Natural killer cell (primary cell): Measurements from ENCODE around the gene CHID1. TPM values are rescaled to one million over a fixed set of nuclear protein-coding genes. Genes with fewer than 3 reads are reported as not detected.

ENCODE experiments used
- ATAC-seq, 3 donors: fragments of 150-1000 bp in 2 of 3; fragments of 200-7000 bp in 1 of 3; cut with Tn5 transposase; 1 replicate in 1 of 3; 2 replicates in 2 of 3; pipeline ENCODE4 v1.10.0; 2021; ENCODE audit warnings: mild to moderate bottlenecking in 2 of 3, moderate library complexity in 2 of 3
- DNase-seq, 2 donors: peaks; one replicate each; pipeline versions ENCODE4 v3.0.0 to v3.0.0-alpha.2; 2013 to 2021; ENCODE audit warnings: mixed read lengths in 1 of 2
- H3K27ac ChIP-seq: one replicate; pipeline ENCODE4 v1.5.1; 2013; ENCODE audit warnings: mild to moderate bottlenecking, low read length
- H3K27me3 ChIP-seq: one replicate; pipeline ENCODE4 v1.6.1; 2013; ENCODE audit warnings: low read length; ENCODE audit not compliant: control insufficient read depth, insufficient read depth
- H3K36me3 ChIP-seq: one replicate; pipeline ENCODE4 v1.6.1; 2013; ENCODE audit warnings: low read length; ENCODE audit not compliant: control insufficient read depth, insufficient read depth
- H3K4me1 ChIP-seq: one replicate; pipeline ENCODE4 v1.6.1; 2013; ENCODE audit warnings: low read length; ENCODE audit not compliant: control insufficient read depth, insufficient read depth
- H3K4me3 ChIP-seq: one replicate; pipeline ENCODE4 v1.5.1; 2013; ENCODE audit warnings: low read length
- H3K9me3 ChIP-seq: one replicate; pipeline ENCODE4 v1.6.1; 2013; ENCODE audit warnings: low read length; ENCODE audit not compliant: control insufficient read depth, insufficient read depth
- H3K27ac Mint-ChIP-seq, 2 donors: one replicate each; pipeline ENCODE4 v1.8.0; 2022; ENCODE audit warnings: mild to moderate bottlenecking in 2 of 2, mixed read lengths in 2 of 2, moderate library complexity in 1 of 2
- H3K27me3 Mint-ChIP-seq, 2 donors: one replicate each; pipeline ENCODE4 v1.8.0; 2022; ENCODE audit warnings: low read depth in 2 of 2, mixed read lengths in 2 of 2
- H3K36me3 Mint-ChIP-seq: one replicate; pipeline ENCODE4 v1.8.0; 2022; ENCODE audit warnings: mixed read lengths
- H3K4me1 Mint-ChIP-seq, 2 donors: one replicate each; pipeline ENCODE4 v1.8.0; 2022; ENCODE audit warnings: mixed read lengths in 2 of 2
- H3K4me3 Mint-ChIP-seq: one replicate; pipeline ENCODE4 v1.8.0; 2022; ENCODE audit warnings: mild to moderate bottlenecking, moderate library complexity, mixed read lengths
- H3K9me3 Mint-ChIP-seq, 2 donors: one replicate each; pipeline ENCODE4 v1.8.0; 2022; ENCODE audit warnings: mixed read lengths in 2 of 2
- WGBS: methylation state at CpG from one replicate; pipeline ENCODE4 v1.1.7; 2013; ENCODE audit warnings: missing lambda C conversion rate; ENCODE audit not compliant: insufficient coverage; 5-methylcytosine and 5-hydroxymethylcytosine counted together
- intact Hi-C: fragments of 100-400 bp; cut with micrococcal nuclease; formaldehyde crosslinking; loops from one replicate; pipeline ENCODE4 v1.14.2; 2022
- total RNA-seq, 4 donors: library from RNA; stranded (reverse); fragments of 120-200 nt in 1 of 4; gene quantifications; one replicate each; pipeline versions ENCODE4 v1.2.3 to v1.2.4, GENCODE V29; 2013 to 2022
- TF ChIP-seq, protein P1 (sequence below): fragments of 200-600 bp; IDR thresholded peaks from one replicate; pipeline ENCODE4 v1.8.0; 2022; ENCODE audit warnings: antibody characterized with exemption

CHID1 gene
- total RNA-seq, 3 donors from 2014 or later (not counting 1 experiment from before 2014, with no cell fraction given), result 32.6 to 40.3 (median 33.2) TPM

DNA sequence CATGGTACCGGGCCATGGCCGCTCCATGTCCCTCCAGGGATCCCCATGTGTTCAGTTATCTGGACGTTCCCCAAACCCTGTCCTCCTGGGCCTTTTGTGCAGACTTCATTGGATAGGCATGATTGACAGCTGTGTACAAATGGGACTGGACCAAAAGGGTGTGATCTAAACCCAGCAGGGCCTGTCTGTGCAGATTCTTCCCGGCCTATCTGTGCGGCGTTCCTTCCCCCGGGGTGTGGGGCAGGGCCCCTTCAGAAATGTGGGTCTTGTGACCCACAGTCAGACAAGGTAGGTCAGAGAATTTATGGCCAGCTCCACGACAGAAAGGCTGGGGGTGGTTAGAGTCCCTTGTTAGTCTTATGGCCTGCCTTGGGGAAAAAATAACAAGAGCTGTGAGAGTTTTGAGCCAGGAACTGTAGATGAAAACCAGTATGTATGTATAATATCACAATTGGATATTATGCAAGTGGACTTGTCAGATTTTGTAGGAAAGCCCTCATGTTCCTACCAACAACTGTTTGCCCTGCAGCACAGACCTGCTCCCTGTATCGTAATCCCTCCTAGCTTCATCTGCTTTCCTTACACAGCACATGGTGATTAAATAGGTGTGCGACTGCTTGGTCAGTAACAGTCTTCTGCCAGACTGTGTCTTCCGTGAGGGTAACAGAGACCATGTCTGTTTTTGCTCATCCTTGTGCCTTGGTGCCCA is 46.8 kb upstream of the CHID1 start:
- Mint-ChIP-seq H3K36me3 (no peaks in the 10 kb centered on the region), H3K4me1 (peaks cover 41 to 49% of the 10 kb centered on the region in 2 donors), H3K27ac (peak overlapping the region; percentile 1 to 14), H3K9me3 (no peaks in the 10 kb centered on the region), H3K27me3 (no peaks in the 10 kb centered on the region), H3K4me3 (no peak overlapping the region)
- intact Hi-C loops, result no loop called here
- Histone ChIP-seq H3K9me3 (no peaks in the 10 kb centered on the region), H3K27ac (no peak overlapping the region), H3K36me3 (peaks cover 6% of the 10 kb centered on the region), H3K4me1 (peaks cover 9% of the 10 kb centered on the region), H3K27me3 (no peaks in the 10 kb centered on the region), H3K4me3 (no peak overlapping the region)
- TF ChIP-seq, protein P1, sequence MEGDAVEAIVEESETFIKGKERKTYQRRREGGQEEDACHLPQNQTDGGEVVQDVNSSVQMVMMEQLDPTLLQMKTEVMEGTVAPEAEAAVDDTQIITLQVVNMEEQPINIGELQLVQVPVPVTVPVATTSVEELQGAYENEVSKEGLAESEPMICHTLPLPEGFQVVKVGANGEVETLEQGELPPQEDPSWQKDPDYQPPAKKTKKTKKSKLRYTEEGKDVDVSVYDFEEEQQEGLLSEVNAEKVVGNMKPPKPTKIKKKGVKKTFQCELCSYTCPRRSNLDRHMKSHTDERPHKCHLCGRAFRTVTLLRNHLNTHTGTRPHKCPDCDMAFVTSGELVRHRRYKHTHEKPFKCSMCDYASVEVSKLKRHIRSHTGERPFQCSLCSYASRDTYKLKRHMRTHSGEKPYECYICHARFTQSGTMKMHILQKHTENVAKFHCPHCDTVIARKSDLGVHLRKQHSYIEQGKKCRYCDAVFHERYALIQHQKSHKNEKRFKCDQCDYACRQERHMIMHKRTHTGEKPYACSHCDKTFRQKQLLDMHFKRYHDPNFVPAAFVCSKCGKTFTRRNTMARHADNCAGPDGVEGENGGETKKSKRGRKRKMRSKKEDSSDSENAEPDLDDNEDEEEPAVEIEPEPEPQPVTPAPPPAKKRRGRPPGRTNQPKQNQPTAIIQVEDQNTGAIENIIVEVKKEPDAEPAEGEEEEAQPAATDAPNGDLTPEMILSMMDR, result no peak
- no peak for ATAC-seq
- WGBS, result 83% methylated on average over 11 of the region's 11 CpGs
- DNase-seq, result no peak

DNA sequence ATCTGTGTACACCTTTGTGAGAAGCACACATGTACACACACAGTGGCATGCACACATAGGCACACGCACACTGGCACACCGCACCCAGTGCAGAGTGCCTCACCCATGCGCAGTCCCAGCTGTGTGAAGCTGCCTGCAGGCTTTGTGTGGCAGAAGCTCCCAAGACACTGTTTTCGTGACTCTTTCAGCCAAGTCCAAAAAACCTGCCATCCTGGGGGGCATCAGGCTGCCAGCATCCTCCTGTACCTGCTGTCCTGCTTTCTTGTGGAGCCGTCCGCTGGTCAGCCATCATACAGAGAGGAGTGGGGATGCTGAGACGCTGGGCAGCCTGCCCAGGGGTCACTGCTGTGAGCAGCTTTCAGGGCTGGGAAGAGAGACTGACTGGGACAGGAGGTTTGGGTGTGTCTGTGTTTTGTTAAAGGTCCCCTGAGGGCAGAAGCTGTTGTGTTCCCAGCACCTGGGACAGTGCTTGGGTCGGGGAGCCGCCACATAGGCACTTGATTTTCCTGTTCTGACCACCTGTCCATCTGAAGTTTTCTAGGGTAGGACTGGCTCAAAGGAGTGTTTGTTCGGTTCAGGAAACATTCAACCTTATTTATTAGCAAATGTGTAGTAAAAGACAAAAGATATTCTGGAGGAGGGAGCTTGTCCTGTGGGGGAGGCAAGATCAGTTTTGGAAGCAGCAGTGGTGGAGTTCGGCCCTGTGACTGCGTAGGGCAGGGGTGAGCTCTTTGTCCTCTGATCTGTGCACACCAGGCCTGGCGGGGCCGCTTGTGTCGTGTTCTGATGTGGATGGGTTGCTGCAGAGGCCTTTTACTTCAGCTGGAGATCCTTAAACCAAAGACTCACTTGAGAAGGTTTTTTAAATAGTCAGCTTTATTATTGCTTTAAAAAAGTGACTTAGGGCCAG is 44.8 kb upstream of the CHID1 start:
- H3K36me3 ChIP-seq, result peaks cover 6% of the 10 kb centered on the region
- intact Hi-C loops, result no loop called here
- WGBS, result 86% methylated on average over 15 of the region's 15 CpGs
- no peaks in the 10 kb centered on the region for H3K9me3 ChIP-seq
- Mint-ChIP-seq H3K4me3 (no peak overlapping the region), H3K27ac (peak overlapping the region; percentile 19 to 51), H3K9me3 (no peaks in the 10 kb centered on the region), H3K4me1 (peaks cover 40 to 47% of the 10 kb centered on the region in 2 donors), H3K27me3 (no peaks in the 10 kb centered on the region), H3K36me3 (no peaks in the 10 kb centered on the region)
- H3K27ac ChIP-seq, result no peak overlapping the region
- DNase-seq, result no peak
- no peak overlapping the region for H3K4me3 ChIP-seq
- H3K27me3 ChIP-seq, result no peaks in the 10 kb centered on the region
- TF ChIP-seq, protein P1, result no peak
- peaks cover 9% of the 10 kb centered on the region for H3K4me1 ChIP-seq
- peak in 1 of 3 donors; percentile 24 for ATAC-seq

DNA sequence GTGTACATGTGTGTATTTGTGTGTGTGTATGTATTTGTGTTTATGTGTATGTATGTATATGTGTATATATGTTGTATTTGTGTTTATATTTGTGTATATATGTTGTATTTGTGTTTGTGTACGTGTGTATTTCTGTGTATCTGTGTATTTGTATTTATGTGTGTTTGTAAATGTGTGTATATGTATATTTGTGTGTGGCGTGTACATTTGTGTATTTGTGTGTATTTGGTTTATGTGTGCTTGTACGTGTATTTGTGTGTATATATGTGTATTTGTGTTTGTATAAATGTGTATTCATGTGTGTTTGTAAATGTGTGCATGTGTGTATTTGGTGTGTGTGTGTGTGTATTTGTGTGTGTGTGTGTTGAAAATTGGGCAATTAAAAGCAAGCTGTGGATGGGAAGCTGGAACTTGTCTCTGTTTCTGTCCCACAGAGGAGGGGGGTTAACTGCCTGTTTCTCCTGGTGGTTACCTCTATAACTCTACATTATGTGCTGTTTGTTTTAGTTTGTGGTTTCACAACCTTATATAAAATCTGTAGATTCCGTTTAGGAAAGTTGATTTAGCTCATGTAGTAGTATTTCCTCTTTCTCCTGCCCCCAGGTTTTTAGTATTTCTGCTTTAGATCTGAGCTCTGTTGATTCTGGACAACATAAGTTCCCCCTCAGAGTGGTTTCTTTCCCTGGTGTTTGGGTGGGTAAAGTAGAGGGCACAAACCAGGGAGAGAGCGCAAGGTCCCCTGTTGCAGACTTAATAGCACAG is 44.0 kb upstream of the CHID1 start:
- peaks cover under 1% of the 10 kb centered on the region for H3K9me3 ChIP-seq
- H3K36me3 ChIP-seq, result peaks cover 2% of the 10 kb centered on the region
- DNase-seq (no peak), ATAC-seq (peak in 1 of 3 donors; percentile 13)
- WGBS, result 87% methylated on average over 4 of the region's 5 CpGs
- H3K36me3 Mint-ChIP-seq, result no peaks in the 10 kb centered on the region
- H3K27ac Mint-ChIP-seq, result peak overlapping the region; percentile 10 to 19
- H3K4me1 ChIP-seq, result peaks cover 9% of the 10 kb centered on the region
- H3K27ac ChIP-seq, result no peak overlapping the region
- H3K27me3 Mint-ChIP-seq, result no peaks in the 10 kb centered on the region
- TF ChIP-seq, protein P1, result no peak
- peaks cover 0 to 2% of the 10 kb centered on the region in 2 donors for H3K9me3 Mint-ChIP-seq
- H3K4me3 ChIP-seq, result no peak overlapping the region
- H3K27me3 ChIP-seq, result no peaks in the 10 kb centered on the region
- peaks cover 40 to 47% of the 10 kb centered on the region in 2 donors for H3K4me1 Mint-ChIP-seq
- H3K4me3 Mint-ChIP-seq, result no peak overlapping the region
- intact Hi-C loops, result no loop called here
